Tibial artery (tissue), 4 donors: ENCODE results near the gene SLC45A3.

Experiments
- DNase-seq, 2 donors: peaks; one replicate each; pipeline ENCODE4 v3.0.0-alpha.2; 2019
- H3K27ac ChIP-seq, 2 donors: fragments of 200-600 bp; sonication (generic) in 1 of 2; 1 replicate in 1 of 2; 2 replicates in 1 of 2; pipeline ENCODE4 v1.5.1; 2018 to 2019; ENCODE audit warnings: mild to moderate bottlenecking in 1 of 2
- H3K27me3 ChIP-seq, 2 donors: fragments of 200-600 bp; sonication (generic) in 1 of 2; one replicate each; pipeline versions ENCODE4 v1.5.1 to v1.6.0; 2016 to 2019
- H3K36me3 ChIP-seq, 3 donors: fragments of 200-600 bp; sonication (generic) in 2 of 3; one replicate each; pipeline ENCODE4 v1.5.1; 2016 to 2019; ENCODE audit warnings: mild to moderate bottlenecking in 2 of 3
- H3K4me1 ChIP-seq, 4 donors: fragments of 200-600 bp; sonication (generic) in 2 of 4; 1 replicate in 3 of 4; 2 replicates in 1 of 4; pipeline ENCODE4 v1.5.1; 2016 to 2019
- H3K4me3 ChIP-seq, 2 donors: fragments of 200-600 bp; sonication (generic) in 1 of 2; 1 replicate in 1 of 2; 2 replicates in 1 of 2; pipeline ENCODE4 v1.5.1; 2018 to 2019; ENCODE audit warnings: mild to moderate bottlenecking in 2 of 2
- H3K9me3 ChIP-seq, 3 donors: fragments of 200-600 bp; sonication (generic) in 1 of 3; one replicate each; pipeline ENCODE4 v1.5.1; 2016 to 2019
- CTCF ChIP-seq, 2 experiments: fragments of 200-600 bp in 1 of 2; fragments of 450-650 bp in 1 of 2; IDR thresholded peaks; one replicate each; pipeline ENCODE4 v1.5.1; 2017 to 2019; ENCODE audit warnings: antibody characterized with exemption in 2 of 2, mild to moderate bottlenecking in 1 of 2, moderate library complexity in 1 of 2
- intact Hi-C: fragments of 100-400 bp; cut with DNase I; formaldehyde crosslinking; loops from one replicate; pipeline ENCODE4 v1.15.0; 2023; ENCODE audit warnings: low total_unique reads

The SLC45A3 gene

DNA sequence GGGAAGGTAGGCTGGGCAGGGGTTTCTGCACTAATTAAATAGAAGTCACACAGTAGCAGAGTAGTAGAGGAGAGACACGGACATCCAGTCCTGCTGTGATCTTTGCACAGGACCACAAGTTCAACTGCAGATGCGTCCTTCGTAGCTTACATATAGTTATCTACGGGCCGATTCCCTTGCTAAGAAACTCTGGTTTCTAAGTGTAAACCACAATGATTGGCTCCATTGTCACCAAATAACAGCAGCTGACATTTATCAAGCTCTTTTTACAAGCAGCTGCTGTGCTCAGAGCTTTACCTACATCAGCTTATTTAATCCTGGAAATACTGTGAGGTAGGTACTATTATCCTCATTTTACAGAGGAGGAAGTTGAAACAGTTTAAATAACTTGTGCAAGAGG lies 3.1 kb downstream of the SLC45A3 start:
- no peak overlapping the region for H3K27ac ChIP-seq
- no peak overlapping the region for H3K4me3 ChIP-seq
- H3K27me3 ChIP-seq, result no peaks in the 10 kb centered on the region
- peaks cover 5 to 41% (median 17%) of the 10 kb centered on the region in 4 donors for H3K4me1 ChIP-seq
- no peaks in the 10 kb centered on the region for H3K9me3 ChIP-seq
- no peaks in the 10 kb centered on the region for H3K36me3 ChIP-seq
- intact Hi-C loops, result no loop called here
- DNase-seq, result no peak
- TF ChIP-seq CTCF (IDR thresholded peaks at IDR 0.05), result no peak

DNA sequence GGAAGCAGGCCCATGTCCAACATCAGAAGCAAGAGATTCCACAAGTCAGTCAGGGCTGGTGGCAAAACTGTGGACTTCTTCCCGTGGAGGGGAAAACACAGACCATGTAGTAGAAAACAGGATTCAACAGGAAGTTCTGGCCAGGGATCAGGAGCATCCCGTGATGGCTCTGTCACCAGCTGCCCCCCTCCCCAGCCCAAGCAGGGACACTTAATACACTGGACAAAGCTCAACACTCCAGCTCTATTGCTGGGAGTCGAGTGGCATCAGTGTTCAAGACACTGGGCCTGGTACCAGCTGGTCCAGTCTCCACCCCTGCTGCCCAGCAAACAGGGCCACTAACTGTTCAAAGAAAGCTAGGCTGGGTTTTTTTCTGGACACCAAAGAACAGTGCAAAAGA lies 3.7 kb downstream of the SLC45A3 start:
- no peak overlapping the region for H3K4me3 ChIP-seq
- no peaks in the 10 kb centered on the region for H3K9me3 ChIP-seq
- H3K36me3 ChIP-seq, result no peaks in the 10 kb centered on the region
- no peak for TF ChIP-seq CTCF (IDR thresholded peaks at IDR 0.05)
- intact Hi-C loops, result no loop called here
- H3K27ac ChIP-seq, result no peak overlapping the region
- DNase-seq, result no peak
- peaks cover 5 to 41% (median 17%) of the 10 kb centered on the region in 4 donors for H3K4me1 ChIP-seq
- no peaks in the 10 kb centered on the region for H3K27me3 ChIP-seq

DNA sequence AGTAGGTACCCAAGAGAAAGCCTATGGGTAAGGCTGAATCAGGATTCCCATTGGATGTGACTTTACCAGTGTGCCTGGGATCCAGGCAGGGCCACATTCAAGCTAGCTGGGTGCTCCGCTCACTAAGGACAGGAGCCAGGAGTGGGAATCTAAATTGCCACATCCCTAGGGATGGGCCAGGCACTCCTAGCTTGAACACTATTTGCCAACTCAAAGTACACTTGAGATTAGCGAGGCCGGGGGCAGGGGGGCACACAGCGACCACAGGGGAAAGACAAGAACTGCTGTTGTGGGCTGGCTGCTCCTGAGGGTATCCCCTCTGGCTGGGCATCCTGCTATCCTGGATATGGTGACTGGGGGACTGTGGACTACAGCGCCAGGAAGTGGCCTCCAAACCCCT lies 4.3 kb downstream of the SLC45A3 start:
- Histone ChIP-seq H3K27ac (no peak overlapping the region), H3K9me3 (no peaks in the 10 kb centered on the region), H3K4me3 (no peak overlapping the region), H3K36me3 (no peaks in the 10 kb centered on the region), H3K27me3 (no peaks in the 10 kb centered on the region), H3K4me1 (peaks cover 5 to 41% (median 17%) of the 10 kb centered on the region in 4 donors)
- no peak for TF ChIP-seq CTCF (IDR thresholded peaks at IDR 0.05)
- DNase-seq, result no peak
- intact Hi-C loops, result no loop called here

GRCh38 chr1:205675247-205675646 lies 5.1 kb downstream of the SLC45A3 start:
- Histone ChIP-seq H3K4me3 (no peak overlapping the region), H3K27me3 (no peaks in the 10 kb centered on the region), H3K36me3 (no peaks in the 10 kb centered on the region), H3K27ac (no peak overlapping the region), H3K9me3 (no peaks in the 10 kb centered on the region), H3K4me1 (peaks cover 5 to 35% (median 16%) of the 10 kb centered on the region in 4 donors)
- no peak for TF ChIP-seq CTCF (IDR thresholded peaks at IDR 0.05)
- DNase-seq, result no peak
- intact Hi-C loops, result no loop called here

DNA sequence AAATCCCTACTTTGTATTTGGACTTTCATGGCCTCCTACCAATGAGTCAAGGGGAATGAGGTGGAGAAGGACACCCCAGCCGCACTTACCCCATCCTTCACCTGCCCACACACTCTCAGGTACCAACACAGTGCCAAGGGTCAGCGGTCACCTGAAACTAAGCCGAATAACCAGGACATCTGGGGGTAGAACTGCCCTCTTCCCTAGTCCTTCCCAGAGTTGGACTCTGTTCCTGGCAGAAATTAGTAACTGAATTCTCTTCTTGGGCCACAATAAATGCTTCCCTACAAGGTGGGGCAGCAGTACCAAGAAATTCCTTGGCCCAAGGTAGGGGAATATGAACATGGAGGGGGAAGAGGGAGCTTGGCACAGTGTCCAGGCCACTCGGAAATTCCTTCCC lies 7.3 kb downstream of the SLC45A3 start:
- Histone ChIP-seq H3K27ac (peak overlapping the region in 1 of 2 donors; percentile 36), H3K4me1 (peaks cover 0 to 31% (median 6%) of the 10 kb centered on the region in 4 donors), H3K4me3 (no peak overlapping the region), H3K27me3 (peaks cover 0 to 3% of the 10 kb centered on the region in 2 donors), H3K36me3 (no peaks in the 10 kb centered on the region), H3K9me3 (no peaks in the 10 kb centered on the region)
- intact Hi-C loops, result no loop called here
- TF ChIP-seq CTCF (IDR thresholded peaks at IDR 0.05), result no peak
- DNase-seq, result no peak

GRCh38 chr1:205672395-205672889 lies 7.9 kb downstream of the SLC45A3 start:
- Histone ChIP-seq H3K27ac (peak overlapping the region in 1 of 2 donors; percentile 36), H3K27me3 (peaks cover 0 to 3% of the 10 kb centered on the region in 2 donors), H3K4me3 (no peak overlapping the region), H3K36me3 (no peaks in the 10 kb centered on the region), H3K4me1 (peaks cover 0 to 30% (median 7%) of the 10 kb centered on the region in 4 donors), H3K9me3 (no peaks in the 10 kb centered on the region)
- intact Hi-C loops, result no loop called here
- no peak for TF ChIP-seq CTCF (IDR thresholded peaks at IDR 0.05)
- DNase-seq, result no peak
